HG03354 (cell line): ENCODE data around the gene ZNF366.

Experiments
- ATAC-seq: cut with Tn5 transposase; IDR thresholded peaks from one replicate; pipeline ENCODE4 v1.9.1; 2021; ENCODE audit warnings: mild to moderate bottlenecking; ENCODE audit not compliant: unreplicated experiment, poor library complexity, severe bottlenecking

ZNF366 gene

DNA sequence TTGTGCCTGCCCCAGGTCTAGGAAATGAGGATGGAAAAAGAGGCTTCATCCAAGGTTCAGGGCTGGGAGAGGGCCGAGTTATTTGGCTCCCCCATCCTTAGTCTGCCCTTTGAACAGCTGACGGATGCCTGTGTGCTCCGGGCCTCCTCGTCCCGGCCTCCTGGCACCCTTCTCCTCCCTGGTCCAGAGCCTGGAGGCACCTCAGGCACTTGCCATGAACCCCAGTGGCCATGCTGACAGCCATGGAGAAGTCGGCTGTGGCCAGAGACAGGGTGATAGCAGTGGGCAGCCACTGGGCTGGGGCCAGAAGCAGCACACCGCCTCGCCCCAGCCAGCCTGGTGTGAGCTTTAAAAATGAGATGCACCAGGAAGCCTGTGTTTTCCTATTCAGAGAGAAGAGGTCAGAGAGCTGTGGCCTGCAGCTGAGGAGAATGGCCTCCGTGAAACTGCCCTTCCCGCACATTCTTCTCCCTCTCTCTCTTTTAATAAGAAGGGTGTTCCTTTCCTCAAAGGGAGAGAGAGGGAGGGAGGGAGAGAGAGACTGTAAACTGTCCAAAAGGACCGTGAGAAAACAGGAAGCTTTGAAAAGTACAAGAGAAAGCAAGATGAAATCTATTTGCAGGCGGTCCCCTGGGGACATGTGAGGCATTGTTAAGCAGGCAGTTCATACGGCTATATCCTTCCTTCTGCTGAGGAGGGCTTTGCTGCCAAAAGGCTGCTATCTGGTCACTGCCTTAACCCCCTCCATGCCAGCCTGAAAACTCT, 55.3 kb downstream of the ZNF366 start:
- ATAC-seq: peak; percentile 85

DNA sequence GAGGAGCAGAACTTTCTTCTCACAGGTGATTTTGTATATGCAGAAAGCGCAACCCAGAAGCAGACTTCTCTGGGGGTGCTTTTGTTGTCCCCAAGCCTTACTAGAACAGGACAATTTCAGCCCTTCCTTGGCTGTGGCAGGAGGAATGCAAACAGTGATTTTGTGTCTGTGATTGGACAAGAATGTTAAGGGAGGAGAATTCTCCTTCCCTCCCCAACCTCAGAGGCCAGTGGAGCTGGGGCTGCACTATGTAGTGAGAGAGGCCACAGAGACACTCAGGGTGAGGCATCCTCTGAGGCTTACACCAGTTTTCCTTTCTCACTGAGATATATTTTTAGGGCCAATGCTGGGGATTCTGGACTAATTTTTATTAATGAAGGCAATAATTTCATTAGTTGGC, 58.8 kb downstream of the ZNF366 start:
- ATAC-seq: no peak

- no peak for ATAC-seq
Measured at GRCh38 chr5:72447751-72448150, 59.5 kb downstream of the ZNF366 start.

DNA sequence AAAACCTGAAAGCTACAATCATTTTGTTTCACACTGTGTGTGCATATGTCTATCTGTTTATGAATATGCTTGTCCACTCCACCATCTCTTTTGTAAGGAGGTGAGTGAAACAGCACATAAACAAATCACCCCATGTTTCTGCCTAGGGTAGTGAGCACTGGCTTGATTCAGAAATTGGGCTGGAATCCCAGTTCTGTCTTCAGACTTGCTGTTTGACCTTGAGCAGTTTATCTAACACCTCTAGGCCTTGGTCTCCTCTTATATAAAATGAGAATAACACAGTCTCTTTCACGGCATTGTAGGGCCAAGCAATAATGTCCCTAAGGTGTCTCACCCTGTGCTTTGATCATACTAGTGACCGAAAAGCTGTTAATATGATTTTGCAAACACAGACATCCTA, 61.2 kb downstream of the ZNF366 start:
- ATAC-seq: no peak

DNA sequence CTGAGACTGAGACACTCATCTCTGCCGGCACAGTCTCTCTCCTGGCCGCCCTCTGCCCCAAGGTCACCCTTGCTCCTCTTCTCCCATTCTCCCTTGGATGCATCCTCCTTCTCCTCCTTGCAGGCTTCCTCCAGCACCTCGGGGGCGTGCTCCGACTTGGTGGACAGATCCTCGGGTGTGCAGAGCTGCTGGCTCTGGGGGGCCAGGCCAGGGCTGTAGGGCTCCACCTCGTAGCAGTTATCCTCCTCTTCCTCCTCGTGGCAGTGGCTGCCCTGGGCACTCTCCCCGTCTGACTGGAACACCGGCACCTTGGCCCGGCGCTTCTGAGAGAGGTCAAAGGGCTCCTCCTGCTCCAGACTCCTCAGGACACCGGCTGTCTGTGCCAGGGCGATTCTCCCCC, 63.3 kb downstream of the ZNF366 start:
- ATAC-seq: no peak

DNA sequence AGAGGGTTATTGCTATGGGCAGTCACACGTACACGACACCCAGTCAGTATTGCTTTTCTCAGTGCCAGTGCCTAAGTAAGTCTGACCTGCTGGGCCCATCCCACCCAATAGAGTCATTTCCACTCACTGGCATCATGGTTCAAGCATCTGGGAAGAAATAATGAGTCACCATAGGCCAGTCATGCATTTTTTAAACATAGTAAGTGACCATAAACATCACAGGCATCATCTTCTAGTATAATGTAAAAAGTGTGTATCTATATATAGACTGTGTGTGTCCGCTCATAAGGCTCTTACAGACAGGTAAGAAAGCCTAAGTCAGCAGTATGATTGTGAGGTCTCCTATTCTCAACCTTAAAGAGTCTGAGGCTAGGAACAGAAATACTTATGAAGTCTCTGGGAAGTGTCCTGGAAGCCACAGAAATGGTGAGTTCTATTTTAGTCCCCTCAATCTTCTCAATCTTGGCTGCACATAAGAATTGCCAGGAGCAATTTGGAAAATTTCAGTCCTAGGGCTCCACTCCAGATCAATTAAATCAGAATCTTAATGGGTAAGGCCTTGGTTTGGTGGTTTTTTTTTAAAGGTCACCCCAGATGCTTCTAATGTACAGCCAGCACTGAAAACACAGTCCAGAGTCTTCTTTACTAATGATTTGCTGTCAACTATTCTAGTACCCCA, 65.2 kb downstream of the ZNF366 start:
- no peak for ATAC-seq

GRCh38 chr5:72441094-72441723, 66.0 kb downstream of the ZNF366 start:
- no peak for ATAC-seq

GRCh38 chr5:72440207-72440638, 67.0 kb downstream of the ZNF366 start:
- peak; percentile 59 for ATAC-seq

DNA sequence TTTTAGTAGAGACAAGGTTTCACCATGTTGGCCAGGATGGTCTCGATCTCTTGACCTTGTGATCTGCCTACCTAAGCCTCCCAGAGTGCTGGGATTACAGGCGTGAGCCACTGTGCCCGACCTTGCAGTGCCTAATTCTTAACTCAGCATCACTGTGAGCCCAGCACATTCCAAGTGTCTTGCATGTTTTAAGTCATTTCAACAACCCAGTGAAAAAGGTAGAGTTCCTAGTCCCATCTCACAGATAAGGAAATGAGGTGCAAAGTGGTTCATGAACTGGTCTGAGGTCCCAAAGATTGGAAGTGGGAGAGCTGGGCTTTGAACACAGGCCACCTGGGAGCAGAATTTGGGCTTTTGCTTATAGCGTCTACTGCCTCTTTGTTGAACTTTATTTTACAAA, 68.0 kb downstream of the ZNF366 start:
- ATAC-seq: no peak

DNA sequence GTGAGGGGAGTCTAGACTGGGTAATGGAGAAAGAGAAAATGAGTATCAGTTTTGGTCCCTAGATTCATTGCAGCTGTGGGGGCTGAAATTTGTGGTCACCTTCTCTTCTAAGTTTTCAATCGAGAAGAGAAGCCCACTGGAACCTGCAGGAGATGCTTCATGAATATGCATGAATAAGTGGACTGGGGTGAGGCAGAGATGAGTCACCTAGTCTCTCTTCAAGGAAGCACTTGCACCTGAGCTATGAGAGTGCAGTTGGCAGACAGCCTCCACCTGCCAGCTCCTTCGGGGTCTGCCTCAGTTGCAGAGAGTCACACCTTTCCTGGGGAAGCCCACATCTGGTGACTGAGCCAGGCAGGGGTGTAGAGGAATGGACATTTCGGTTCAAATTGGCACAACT, 69.1 kb downstream of the ZNF366 start:
- ATAC-seq: peak; percentile 45

DNA sequence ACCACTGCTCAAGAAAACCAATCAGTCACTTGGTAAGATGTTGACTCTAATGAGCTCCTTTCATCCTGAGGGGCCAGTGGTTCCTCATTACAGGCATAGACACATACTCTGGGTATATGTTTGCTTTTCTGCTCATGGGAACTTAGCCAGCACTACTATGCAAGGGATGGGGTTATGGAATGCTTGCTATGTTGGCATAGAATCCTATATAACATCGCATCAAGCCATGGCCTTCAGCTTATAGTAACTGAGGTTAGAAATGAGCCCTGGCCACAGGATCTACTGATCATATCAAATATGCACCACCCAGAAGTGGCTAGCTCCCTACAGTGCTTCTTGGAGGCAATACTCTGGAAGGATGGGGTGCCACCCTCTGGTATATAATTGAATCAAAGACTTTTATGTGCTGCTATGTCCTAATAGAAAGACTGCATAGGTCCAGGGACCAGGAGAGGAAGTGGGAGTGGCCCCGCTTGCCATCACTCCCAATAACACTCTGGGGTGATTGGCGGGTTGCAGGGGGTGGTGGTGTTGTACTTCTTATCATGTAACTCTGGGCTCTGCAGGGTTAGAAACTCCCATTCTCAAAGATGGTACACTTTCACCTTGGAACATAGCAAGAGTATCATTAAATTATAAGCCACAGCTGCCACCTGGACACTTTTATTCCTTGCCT, 70.3 kb downstream of the ZNF366 start:
- no peak for ATAC-seq

- no peak for ATAC-seq
Measured at GRCh38 chr5:72434781-72435437, 72.3 kb downstream of the ZNF366 start.

DNA sequence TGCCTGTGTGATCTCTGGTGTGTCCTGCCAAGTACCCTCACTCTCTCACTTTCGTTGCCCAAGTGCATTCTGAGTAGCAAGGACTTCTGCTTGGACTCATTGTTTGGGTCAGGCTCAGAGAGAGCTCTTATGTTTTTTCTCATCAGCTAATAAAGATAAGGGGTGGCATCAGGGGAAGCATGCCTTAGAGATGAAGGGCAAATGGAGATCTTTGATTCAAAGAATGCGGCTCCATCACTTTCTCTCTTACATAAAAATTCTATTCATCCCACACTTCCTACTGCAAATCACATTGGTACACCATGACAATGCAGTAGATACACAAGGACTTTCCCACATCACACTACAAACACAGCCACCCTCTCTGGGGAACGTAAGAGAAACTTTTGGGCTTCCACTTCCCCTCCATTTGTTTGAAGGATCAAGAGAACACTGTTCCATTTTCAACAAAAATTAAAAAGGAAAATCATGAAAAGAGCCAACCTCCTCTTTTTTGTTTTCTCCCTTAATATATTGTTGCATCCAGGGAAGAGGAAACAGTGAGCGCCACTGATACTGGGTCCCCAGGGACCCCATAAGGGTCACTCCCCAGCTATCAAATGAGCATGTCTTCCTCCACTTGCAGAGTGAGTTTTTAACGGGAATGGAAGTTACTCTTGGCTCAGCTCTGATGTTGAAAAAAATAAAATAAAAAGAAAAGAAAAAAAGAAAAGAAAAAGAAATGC, 73.0 kb downstream of the ZNF366 start:
- no peak for ATAC-seq

GRCh38 chr5:72433522-72433921, 73.7 kb downstream of the ZNF366 start:
- no peak for ATAC-seq

- no peak for ATAC-seq
Measured at GRCh38 chr5:72428669-72429068, 78.5 kb downstream of the ZNF366 start.

- ATAC-seq: no peak
Measured at GRCh38 chr5:72427488-72428437, 79.4 kb downstream of the ZNF366 start.

DNA sequence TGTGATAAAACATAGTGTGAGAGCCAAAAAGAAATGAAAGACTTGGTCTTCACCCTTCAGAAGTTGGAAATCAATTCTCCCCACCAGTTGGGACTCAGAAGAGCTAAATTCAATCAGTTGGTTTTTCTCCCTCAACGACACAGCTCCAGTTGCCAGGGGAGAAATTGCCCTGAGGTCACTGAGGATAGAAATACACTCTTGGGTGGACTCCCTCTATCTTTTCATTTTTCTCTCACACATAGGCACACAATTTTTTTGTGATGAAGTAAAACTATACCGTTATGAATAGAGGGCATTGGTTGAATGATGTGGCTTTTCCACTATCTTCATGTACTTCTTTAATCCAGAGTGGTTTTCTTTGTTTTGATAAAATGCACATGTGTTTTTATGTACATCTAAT, 80.2 kb downstream of the ZNF366 start:
- no peak for ATAC-seq

GRCh38 chr5:72426019-72426418, 81.2 kb downstream of the ZNF366 start:
- no peak for ATAC-seq
